ENCODE data around the gene RPS18.

GRCh38 chr6:33305052-33305451 is 33.2 kb downstream of the RPS18 start:
- TF ChIP-seq, protein P1, sequence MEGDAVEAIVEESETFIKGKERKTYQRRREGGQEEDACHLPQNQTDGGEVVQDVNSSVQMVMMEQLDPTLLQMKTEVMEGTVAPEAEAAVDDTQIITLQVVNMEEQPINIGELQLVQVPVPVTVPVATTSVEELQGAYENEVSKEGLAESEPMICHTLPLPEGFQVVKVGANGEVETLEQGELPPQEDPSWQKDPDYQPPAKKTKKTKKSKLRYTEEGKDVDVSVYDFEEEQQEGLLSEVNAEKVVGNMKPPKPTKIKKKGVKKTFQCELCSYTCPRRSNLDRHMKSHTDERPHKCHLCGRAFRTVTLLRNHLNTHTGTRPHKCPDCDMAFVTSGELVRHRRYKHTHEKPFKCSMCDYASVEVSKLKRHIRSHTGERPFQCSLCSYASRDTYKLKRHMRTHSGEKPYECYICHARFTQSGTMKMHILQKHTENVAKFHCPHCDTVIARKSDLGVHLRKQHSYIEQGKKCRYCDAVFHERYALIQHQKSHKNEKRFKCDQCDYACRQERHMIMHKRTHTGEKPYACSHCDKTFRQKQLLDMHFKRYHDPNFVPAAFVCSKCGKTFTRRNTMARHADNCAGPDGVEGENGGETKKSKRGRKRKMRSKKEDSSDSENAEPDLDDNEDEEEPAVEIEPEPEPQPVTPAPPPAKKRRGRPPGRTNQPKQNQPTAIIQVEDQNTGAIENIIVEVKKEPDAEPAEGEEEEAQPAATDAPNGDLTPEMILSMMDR (IDR thresholded peaks at IDR 0.05; ENCODE audit: low read depth, low read length, missing input control): no peak
- TF ChIP-seq RXRA (IDR thresholded peaks at IDR 0.05) (no peak), EGR1 (IDR thresholded peaks at IDR 0.05; ENCODE audit: low read depth in 2 of 2) (no peak)
